ENCODE results near the gene TBC1D25. TPM values are rescaled to one million over a fixed set of nuclear protein-coding genes. Genes with fewer than 3 reads are reported as not detected.
"Not testable (repeated sequence)": the region's sequence is repeated elsewhere in the genome, so short reads cannot be mapped to it uniquely, and the experiment has no call there.

Gene TBC1D25
- total RNA-seq, 1 donor from 2014 or later, result 1.5 TPM

DNA sequence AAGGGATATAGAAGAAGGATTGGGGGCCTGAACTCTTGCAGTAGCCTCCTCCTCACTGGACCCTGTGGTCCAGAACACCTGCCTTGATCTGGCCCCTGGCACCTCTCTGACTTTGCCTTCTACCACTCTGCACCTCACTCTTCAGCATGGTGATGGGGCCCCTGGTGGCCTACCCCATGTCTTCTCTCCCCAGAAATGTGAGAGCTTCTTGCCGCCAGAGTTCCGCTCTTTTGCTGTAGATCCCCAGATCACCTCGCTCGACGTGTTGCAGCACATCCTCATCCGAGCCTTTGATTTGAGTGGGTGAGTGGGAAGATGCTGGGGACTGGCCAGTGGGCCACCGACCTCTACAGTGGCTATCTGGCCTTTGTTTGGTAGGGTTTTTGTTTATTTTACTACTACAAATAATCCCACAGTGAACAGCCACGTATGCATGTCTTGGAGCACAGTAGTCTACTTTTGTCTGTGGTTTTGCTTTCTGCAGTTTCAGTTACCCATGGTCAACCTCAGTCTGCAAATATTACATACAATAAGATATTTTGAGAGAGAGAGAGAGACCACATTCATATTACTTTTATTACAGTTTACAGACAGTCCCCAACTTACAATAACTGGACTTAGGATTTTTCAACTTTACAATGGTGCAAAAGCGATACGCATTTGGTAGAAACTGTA is 1.8 kb downstream of the TBC1D25 start:
- no peak overlapping the region for H3K27ac ChIP-seq
- H3K4me1 Mint-ChIP-seq, result peaks cover 7% of the 10 kb centered on the region
- H3K4me3 Mint-ChIP-seq, result peak overlapping the region; percentile 71
- H3K36me3 ChIP-seq, result no peaks in the 10 kb centered on the region
- peaks cover 6% of the 10 kb centered on the region for H3K79me2 ChIP-seq (ENCODE audit: low read depth)
- peaks cover 9% of the 10 kb centered on the region for H3K9me3 Mint-ChIP-seq
- no peak for DNase-seq (ENCODE audit: low spot score)
- no peaks in the 10 kb centered on the region for H3K4me1 ChIP-seq
- H3F3A ChIP-seq (ENCODE audit: low read depth), result peaks cover 3% of the 10 kb centered on the region
- no peak overlapping the region for H2AFZ ChIP-seq (replicated peaks)
- no peaks in the 10 kb centered on the region for H3K9me3 ChIP-seq (ENCODE audit: low read depth)
- no peak overlapping the region for H3K9ac ChIP-seq
- H3K27me3 ChIP-seq, result no peaks in the 10 kb centered on the region
- H3K27me3 Mint-ChIP-seq (ENCODE audit: insufficient read depth, low read depth), result peaks cover 5% of the 10 kb centered on the region
- H3K36me3 Mint-ChIP-seq, result peaks cover 2% of the 10 kb centered on the region
- no peak overlapping the region for H3K4me2 ChIP-seq
- no peak overlapping the region for H3K4me3 ChIP-seq
- H4K20me1 ChIP-seq (ENCODE audit: low read depth), result no peaks in the 10 kb centered on the region
- no peak overlapping the region for H3K27ac Mint-ChIP-seq
- TF ChIP-seq EZH2phosphoT487 (IDR thresholded peaks at IDR 0.05) (no peak), EZH2 (IDR thresholded peaks at IDR 0.05) (no peak)
- TF ChIP-seq, protein P1, sequence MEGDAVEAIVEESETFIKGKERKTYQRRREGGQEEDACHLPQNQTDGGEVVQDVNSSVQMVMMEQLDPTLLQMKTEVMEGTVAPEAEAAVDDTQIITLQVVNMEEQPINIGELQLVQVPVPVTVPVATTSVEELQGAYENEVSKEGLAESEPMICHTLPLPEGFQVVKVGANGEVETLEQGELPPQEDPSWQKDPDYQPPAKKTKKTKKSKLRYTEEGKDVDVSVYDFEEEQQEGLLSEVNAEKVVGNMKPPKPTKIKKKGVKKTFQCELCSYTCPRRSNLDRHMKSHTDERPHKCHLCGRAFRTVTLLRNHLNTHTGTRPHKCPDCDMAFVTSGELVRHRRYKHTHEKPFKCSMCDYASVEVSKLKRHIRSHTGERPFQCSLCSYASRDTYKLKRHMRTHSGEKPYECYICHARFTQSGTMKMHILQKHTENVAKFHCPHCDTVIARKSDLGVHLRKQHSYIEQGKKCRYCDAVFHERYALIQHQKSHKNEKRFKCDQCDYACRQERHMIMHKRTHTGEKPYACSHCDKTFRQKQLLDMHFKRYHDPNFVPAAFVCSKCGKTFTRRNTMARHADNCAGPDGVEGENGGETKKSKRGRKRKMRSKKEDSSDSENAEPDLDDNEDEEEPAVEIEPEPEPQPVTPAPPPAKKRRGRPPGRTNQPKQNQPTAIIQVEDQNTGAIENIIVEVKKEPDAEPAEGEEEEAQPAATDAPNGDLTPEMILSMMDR (IDR thresholded peaks at IDR 0.05), result no peak

DNA sequence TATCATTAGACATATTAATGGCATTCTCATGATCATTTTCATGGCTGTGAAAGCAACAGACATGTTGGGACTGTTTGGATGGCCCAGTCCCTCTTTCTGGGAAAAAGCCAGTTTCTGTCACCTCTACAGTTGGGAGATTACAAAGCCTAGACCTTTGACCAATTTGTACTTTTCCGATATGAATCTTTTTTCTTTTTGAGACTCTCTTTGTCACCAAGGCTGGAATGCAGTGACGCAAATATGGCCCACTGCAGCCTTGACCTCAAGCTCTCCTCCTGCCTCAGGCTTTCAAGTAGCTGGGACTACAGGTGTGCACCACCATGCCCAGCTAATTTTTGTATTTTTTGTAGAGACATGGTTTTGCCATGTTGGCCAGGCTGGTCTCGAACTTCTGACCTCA is 9.4 kb downstream of the TBC1D25 start:
- no peak for DNase-seq (ENCODE audit: low spot score)
- no peak overlapping the region for H3K4me2 ChIP-seq
- peaks cover under 1% of the 10 kb centered on the region for H3K9me3 Mint-ChIP-seq
- no peak overlapping the region for H3K4me3 Mint-ChIP-seq
- H3K4me3 ChIP-seq, result no peak overlapping the region
- H3K27ac Mint-ChIP-seq, result no peak overlapping the region
- H3K4me1 Mint-ChIP-seq, result no peaks in the 10 kb centered on the region
- no peaks in the 10 kb centered on the region for H3K27me3 ChIP-seq
- no peaks in the 10 kb centered on the region for H3K27me3 Mint-ChIP-seq (ENCODE audit: insufficient read depth, low read depth)
- no peak for TF ChIP-seq EZH2 (IDR thresholded peaks at IDR 0.05)
- TF ChIP-seq EZH2phosphoT487 (IDR thresholded peaks at IDR 0.05), result no peak
- TF ChIP-seq, protein P1 (IDR thresholded peaks at IDR 0.05), result no peak
- no peak overlapping the region for H3K9ac ChIP-seq
- no peaks in the 10 kb centered on the region for H3K9me3 ChIP-seq (ENCODE audit: low read depth)
- no peaks in the 10 kb centered on the region for H3K4me1 ChIP-seq
- H3K27ac ChIP-seq, result no peak overlapping the region
- H2AFZ ChIP-seq (replicated peaks), result no peak overlapping the region
- H3F3A ChIP-seq (ENCODE audit: low read depth), result no peaks in the 10 kb centered on the region
- H3K36me3 ChIP-seq, result no peaks in the 10 kb centered on the region
- H3K36me3 Mint-ChIP-seq, result peaks cover under 1% of the 10 kb centered on the region
- no peaks in the 10 kb centered on the region for H3K79me2 ChIP-seq (ENCODE audit: low read depth)
- H4K20me1 ChIP-seq (ENCODE audit: low read depth), result no peaks in the 10 kb centered on the region

DNA sequence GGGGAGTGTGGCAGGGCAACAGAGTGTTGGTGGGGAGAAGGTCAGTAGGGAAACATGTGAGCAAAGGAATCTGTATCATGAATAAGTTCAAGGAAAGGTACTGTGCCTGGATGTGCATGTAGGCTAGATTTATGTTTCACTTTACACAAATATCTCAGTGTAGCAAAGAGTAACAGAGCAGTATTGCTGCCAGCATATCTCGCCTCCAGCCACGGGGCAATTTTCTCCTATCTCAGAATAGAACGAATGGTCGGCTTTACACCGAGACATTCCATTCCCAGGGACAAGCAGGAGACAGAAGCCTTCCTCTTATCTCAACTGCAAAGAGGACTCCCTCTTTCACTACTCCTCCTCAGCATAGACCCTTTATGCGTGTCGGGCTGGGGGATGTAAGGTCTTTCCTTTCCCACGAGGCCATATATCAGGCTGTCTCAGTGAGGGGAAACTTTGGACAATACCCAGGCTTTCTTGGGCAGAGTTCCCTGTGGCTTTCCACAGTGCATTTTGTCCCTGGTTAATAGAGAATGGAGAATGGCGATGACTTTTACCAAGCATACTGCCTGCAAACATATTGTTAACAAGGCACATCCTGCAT is 16.3 kb downstream of the TBC1D25 start:
- not testable (repeated sequence) for H3K27ac ChIP-seq; H3K4me1 ChIP-seq; H3K9me3 Mint-ChIP-seq; H4K20me1 ChIP-seq (ENCODE audit: low read depth); H3K4me1 Mint-ChIP-seq; H3F3A ChIP-seq (ENCODE audit: low read depth); H3K9me3 ChIP-seq (ENCODE audit: low read depth); H3K4me3 ChIP-seq; H3K79me2 ChIP-seq (ENCODE audit: low read depth); H3K9ac ChIP-seq; H3K4me2 ChIP-seq; H2AFZ ChIP-seq (replicated peaks); H3K36me3 ChIP-seq; DNase-seq (ENCODE audit: low spot score); H3K36me3 Mint-ChIP-seq; H3K27ac Mint-ChIP-seq; H3K27me3 ChIP-seq; H3K27me3 Mint-ChIP-seq (ENCODE audit: insufficient read depth, low read depth); H3K4me3 Mint-ChIP-seq

DNA sequence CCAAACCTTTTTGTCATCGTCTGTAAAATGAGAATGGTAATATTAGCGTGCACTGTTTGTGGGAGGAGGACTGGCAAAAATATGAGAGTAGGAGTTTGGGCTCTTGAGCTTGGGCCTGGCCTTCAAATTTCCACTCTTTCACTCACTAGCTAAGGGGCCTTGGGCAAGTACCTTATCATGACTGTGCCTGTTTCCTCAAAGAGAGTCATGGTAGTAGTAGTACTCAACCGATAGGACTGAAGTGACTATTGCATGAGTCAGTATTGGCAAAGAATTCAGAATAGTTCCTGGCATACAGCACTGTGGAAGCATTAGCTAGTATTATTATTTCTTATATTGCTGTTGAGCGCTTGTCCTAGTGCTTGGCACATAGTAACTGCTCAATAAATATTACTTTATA is 18.8 kb downstream of the TBC1D25 start:
- H3K4me3 ChIP-seq, result no peak overlapping the region
- H3K27ac ChIP-seq, result no peak overlapping the region
- no peak overlapping the region for H3K27ac Mint-ChIP-seq
- peaks cover 11% of the 10 kb centered on the region for H3K9me3 Mint-ChIP-seq
- no peak overlapping the region for H3K9ac ChIP-seq
- H3K4me1 Mint-ChIP-seq, result no peaks in the 10 kb centered on the region
- H3K36me3 Mint-ChIP-seq, result peaks cover 4% of the 10 kb centered on the region
- no peaks in the 10 kb centered on the region for H3K27me3 Mint-ChIP-seq (ENCODE audit: insufficient read depth, low read depth)
- no peaks in the 10 kb centered on the region for H3F3A ChIP-seq (ENCODE audit: low read depth)
- no peaks in the 10 kb centered on the region for H4K20me1 ChIP-seq (ENCODE audit: low read depth)
- no peaks in the 10 kb centered on the region for H3K27me3 ChIP-seq
- no peak overlapping the region for H2AFZ ChIP-seq (replicated peaks)
- H3K79me2 ChIP-seq (ENCODE audit: low read depth), result no peaks in the 10 kb centered on the region
- no peak overlapping the region for H3K4me3 Mint-ChIP-seq
- H3K4me2 ChIP-seq, result no peak overlapping the region
- H3K9me3 ChIP-seq (ENCODE audit: low read depth), result no peaks in the 10 kb centered on the region
- no peak for DNase-seq (ENCODE audit: low spot score)
- H3K4me1 ChIP-seq, result no peaks in the 10 kb centered on the region
- no peaks in the 10 kb centered on the region for H3K36me3 ChIP-seq
- TF ChIP-seq EZH2 (IDR thresholded peaks at IDR 0.05), result no peak
- TF ChIP-seq, protein P1 (IDR thresholded peaks at IDR 0.05), result no peak
- no peak for TF ChIP-seq EZH2phosphoT487 (IDR thresholded peaks at IDR 0.05)

Data from neural progenitor cell (in vitro differentiated cells).